HepG2 (cell line): Measurements from ENCODE around the gene RASSF4. TPM values are rescaled to one million over a fixed set of nuclear protein-coding genes. Genes with fewer than 3 reads are reported as not detected.

Source experiments
- ATAC-seq: fragments of 200-7000 bp; cut with Tn5 transposase; 3 replicates; pipeline ENCODE4 v1.9.1; 2020; ENCODE audit warnings: mild to moderate bottlenecking, moderate library complexity
- BruUV-seq: library from RNA; stranded (reverse); fragments of 400-500 nt; replicated peaks from 2 replicates; lab custom pipeline; 2021; lab: Mats Ljungman, UMichigan
- CTCF ChIA-PET: fragments of 300-600 bp; formaldehyde crosslinking; extraction: SDS; loops from one replicate; lab custom pipeline; 2021; ENCODE audit warnings: low total read pairs, inconsistent platforms, low intra/inter-chr PET ratio; lab: Yijun Ruan, JAX
- POLR2A ChIA-PET: fragments of 350-600 bp; sonication (Branson Sonifier 250); formaldehyde crosslinking; loops from one replicate; lab custom pipeline; 2020; ENCODE audit warnings: antibody characterized with exemption, inconsistent platforms; lab: Yijun Ruan, JAX
- DNase-seq: peaks from one replicate; pipeline ENCODE4 v3.0.0-alpha.2; 2015; ENCODE audit warnings: low spot score
- FAIRE-seq: peaks from 3 replicates; lab custom pipeline; 2011; peaks lifted over from hg19 to GRCh38; lab: Jason Lieb, UNC
- H2AFZ ChIP-seq: one replicate; pipeline ENCODE4 v1.6.1; 2011; ENCODE audit warnings: low read length, inconsistent platforms
- H3K27ac ChIP-seq: fragments of 300-600 bp; 3 replicates; pipeline ENCODE4 v1.8.0; 2011; ENCODE audit warnings: mixed run types, mild to moderate bottlenecking, mixed read lengths, low read length, inconsistent platforms; ENCODE audit not compliant: insufficient read depth; ENCODE audit errors: extremely low read length
- H3K27me3 ChIP-seq, 2 experiments: fragments of 200-600 bp in 1 of 2; 2 replicates in 1 of 2; 3 replicates in 1 of 2; pipeline versions ENCODE4 v1.6.0 to v1.8.0; 2011; ENCODE audit warnings: low read length in 2 of 2, mild to moderate bottlenecking in 2 of 2, moderate library complexity in 2 of 2, inconsistent platforms in 1 of 2; ENCODE audit not compliant: insufficient read depth in 2 of 2, control insufficient read depth in 1 of 2
- H3K36me3 ChIP-seq, 2 experiments: fragments of 200-600 bp in 1 of 2; replicated peaks in 1 of 2; 2 replicates in 1 of 2; 3 replicates in 1 of 2; pipeline versions ENCODE4 v1.5.1 to v1.8.0; 2011; ENCODE audit warnings: low read length in 2 of 2, inconsistent platforms in 1 of 2; ENCODE audit not compliant: insufficient read depth in 2 of 2, control insufficient read depth in 1 of 2
- H3K4me1 ChIP-seq: 2 replicates; pipeline ENCODE4 v1.5.1; 2012; ENCODE audit warnings: low read length, inconsistent platforms; ENCODE audit not compliant: insufficient read depth
- H3K4me2 ChIP-seq: 2 replicates; pipeline ENCODE4 v1.6.0; 2011; ENCODE audit warnings: low read depth, low read length, inconsistent platforms
- H3K4me3 ChIP-seq, 3 experiments: fragments of 200-600 bp in 1 of 3; sonication (generic), shearing (Covaris generic) in 1 of 3; replicated peaks in 1 of 3; 2 replicates each; pipeline ENCODE4 v1.5.1; 2011 to 2016; ENCODE audit warnings: low read length in 3 of 3, inconsistent platforms in 2 of 3, low read depth in 2 of 3, mild to moderate bottlenecking in 2 of 3, control low read depth in 1 of 3, mixed read lengths in 1 of 3; ENCODE audit not compliant: insufficient read depth in 1 of 3
- H3K79me2 ChIP-seq: one replicate; pipeline ENCODE4 v1.6.1; 2011; ENCODE audit warnings: low read length, inconsistent platforms; ENCODE audit not compliant: insufficient read depth
- H3K9ac ChIP-seq: 2 replicates; pipeline ENCODE4 v1.6.0; 2011; ENCODE audit warnings: mild to moderate bottlenecking, low read depth, low read length, inconsistent platforms; ENCODE audit not compliant: insufficient read depth
- H3K9me3 ChIP-seq: 2 replicates; pipeline ENCODE4 v1.5.1; 2012; ENCODE audit warnings: mild to moderate bottlenecking, low read length
- H4K20me1 ChIP-seq: 2 replicates; pipeline ENCODE4 v1.6.0; 2011; ENCODE audit warnings: inconsistent platforms, mild to moderate bottlenecking, low read length, moderate library complexity; ENCODE audit not compliant: insufficient read depth
- FUBP1 ChIP-seq: sonication (generic); formaldehyde crosslinking; IDR thresholded peaks from 2 replicates; pipeline ENCODE4 v1.5.1; 2020; ENCODE audit warnings: missing genetic modification reagents, mild to moderate bottlenecking, borderline replicate concordance
- POLR2AphosphoS2 ChIP-seq: IDR thresholded peaks from 2 replicates; pipeline ENCODE4 v1.6.1; 2011; ENCODE audit warnings: low read depth, low read length, improper control_type of control experiment
- POLR2G ChIP-seq: fragments of 200-400 bp; formaldehyde crosslinking; IDR thresholded peaks from 2 replicates; pipeline ENCODE4 v1.6.1; 2018; ENCODE audit warnings: mild to moderate bottlenecking, low read depth, low read length, moderate library complexity
- PRDM15 ChIP-seq: sonication (generic); formaldehyde crosslinking; IDR thresholded peaks from 2 replicates; pipeline ENCODE4 v1.4.0; 2020; ENCODE audit warnings: missing genetic modification reagents
- RBFOX2 ChIP-seq: fragments of 200-400 bp; formaldehyde crosslinking; IDR thresholded peaks from 2 replicates; pipeline ENCODE4 v1.6.1; 2017; ENCODE audit warnings: low read depth, mild to moderate bottlenecking, low read length
- ZNF543 ChIP-seq: sonication (generic); formaldehyde crosslinking; IDR thresholded peaks from 2 replicates; pipeline ENCODE4 v1.4.0; 2020; ENCODE audit warnings: mild to moderate bottlenecking, missing genetic modification reagents
- WGBS: methylation state at CpG from one replicate; pipeline ENCODE4 v1.1.6; 2017; ENCODE audit warnings: low lambda C conversion rate; 5-methylcytosine and 5-hydroxymethylcytosine counted together
- in situ Hi-C: cut with HindIII; loops from 2 replicates; pipeline ENCODE4 v1.10.0; 2017; ENCODE audit warnings: low pct_unique_long_range_greater_than_20kb; ENCODE audit not compliant: extremely low pct_ligation_motif_present
- intact Hi-C: fragments of 100-400 bp; cut with micrococcal nuclease; formaldehyde crosslinking; loops from one replicate; pipeline ENCODE4 v1.10.0; 2022; ENCODE audit not compliant: unreplicated experiment
- polyA plus RNA-seq, 8 experiments: library from polyadenylated mRNA; depleted of rRNA in 3 of 8; stranded (reverse) in 7 of 8; unstranded in 1 of 8; fragments of >200 nt; fragmentation: Illumina TruSeq in 4 of 8; extraction: Trizol in 4 of 8; gene quantifications; 2 replicates each; pipeline versions ENCODE4 v1.2.1 to v1.2.3, GENCODE V29; 2011 to 2016; ENCODE audit warnings: low read depth in 4 of 8, missing spikeins in 1 of 8, mixed read lengths in 1 of 8; ENCODE audit not compliant: insufficient read depth in 1 of 8
- total RNA-seq, 5 experiments: library from RNA; depleted of rRNA; stranded (reverse); fragments of >200 nt; fragmentation: Illumina TruSeq; extraction: Trizol; gene quantifications; 2 replicates each; pipeline ENCODE4 v1.2.3, GENCODE V29; 2016; ENCODE audit warnings: low read depth in 1 of 5

RASSF4 gene
- total and polyA plus RNA-seq, 2 of the 13 experiments (the other 11 are each of a cell fraction or from before 2014, with no cell fraction given), result 34.0 to 51.7 TPM

- in situ Hi-C loops, result loop anchor here (25.0 kb wide), 1 partner anchor 1559 kb away; the partner anchor contains the start of gene HNRNPF
- Histone ChIP-seq H3K9ac (no peak overlapping the region), H3K9me3 (no peaks in the 10 kb centered on the region), H2AFZ (no peak overlapping the region), H3K79me2 (peaks cover 28% of the 10 kb centered on the region), H3K36me3 (peaks cover 19 to 47% of the 10 kb centered on the region in 2 experiments; a peak in 4 of 5 replicates), H4K20me1 (peaks cover 25% of the 10 kb centered on the region), H3K4me2 (no peak overlapping the region), H3K4me1 (peaks cover 50% of the 10 kb centered on the region), H3K27me3 (no peaks in the 10 kb centered on the region), H3K4me3 (no peak overlapping the region), H3K27ac (no peak overlapping the region)
- POLR2A ChIA-PET, result no interaction called here
- no TSS peak for BruUV-seq
- DNase-seq, result no peak
- no peak for FAIRE-seq
- WGBS, result 100% methylated on average over 1 of the region's 11 CpGs
- CTCF ChIA-PET, result no interaction called here
- no peak for ATAC-seq
- intact Hi-C loops, result no loop called here
- peak; percentile 43; the same call in 1 of the 2 replicates for TF ChIP-seq RBFOX2
- TF ChIP-seq FUBP1, result no peak
Observed at GRCh38 chr10:44971434-44971833, 11.8 kb downstream of the RASSF4 start.

GRCh38 chr10:44971935-44972757 is 12.5 kb downstream of the RASSF4 start:
- WGBS, result 94% methylated on average over 11 of the region's 12 CpGs
- H3K9me3 ChIP-seq, result no peaks in the 10 kb centered on the region
- no peak for DNase-seq
- H3K4me1 ChIP-seq, result peaks cover 50% of the 10 kb centered on the region
- intact Hi-C loops (no loop called here), in situ Hi-C loops (loop anchor here (25.0 kb wide), 1 partner anchor 1560 kb away; the partner anchor contains the start of gene HNRNPF)
- TF ChIP-seq ZNF543 (CRISPR knock-in tag), result no peak
- TF ChIP-seq PRDM15, result no peak
- TF ChIP-seq POLR2AphosphoS2, result peak; percentile 31; the same call in 1 of the 2 replicates
- 0 out of 2 replicates have a peak, but pooled peaks have one; percentile 8 for TF ChIP-seq POLR2G
- peaks cover 19 to 54% of the 10 kb centered on the region in 2 experiments; a peak in 4 of 5 replicates for H3K36me3 ChIP-seq
- FAIRE-seq, result no peak
- no peak overlapping the region for H3K9ac ChIP-seq
- no peak overlapping the region for H3K27ac ChIP-seq
- BruUV-seq, result no TSS peak
- H4K20me1 ChIP-seq, result peaks cover 32% of the 10 kb centered on the region
- CTCF ChIA-PET, result no interaction called here
- H3K4me3 ChIP-seq, result no peak overlapping the region
- H3K27me3 ChIP-seq, result no peaks in the 10 kb centered on the region
- ATAC-seq, result no peak
- H3K79me2 ChIP-seq, result peaks cover 28% of the 10 kb centered on the region
- no peak overlapping the region for H3K4me2 ChIP-seq
- POLR2A ChIA-PET, result interaction anchor here (10.2 kb wide), 2 partner anchors 9 to 37 kb away, joined by 215 to 407 read pairs; partner anchors contain the start of gene RASSF4
- no peak overlapping the region for H2AFZ ChIP-seq
